GM19238 (cell line): ENCODE results near the gene LRRC3.

Source experiments
- DNase-seq: peaks from one replicate; pipeline ENCODE4 v3.0.0; 2011; ENCODE audit warnings: low spot score; ENCODE audit not compliant: insufficient read length

LRRC3 gene

GRCh38 chr21:44438531-44439210, 16.6 kb upstream of the LRRC3 start:
- DNase-seq = no peak

GRCh38 chr21:44439211-44439600, 16.1 kb upstream of the LRRC3 start:
- no peak for DNase-seq

GRCh38 chr21:44440241-44441040, 14.9 kb upstream of the LRRC3 start:
- DNase-seq = no peak

GRCh38 chr21:44441041-44441400, 14.3 kb upstream of the LRRC3 start:
- no peak for DNase-seq

GRCh38 chr21:44441581-44442265, 13.6 kb upstream of the LRRC3 start:
- DNase-seq = no peak

DNA sequence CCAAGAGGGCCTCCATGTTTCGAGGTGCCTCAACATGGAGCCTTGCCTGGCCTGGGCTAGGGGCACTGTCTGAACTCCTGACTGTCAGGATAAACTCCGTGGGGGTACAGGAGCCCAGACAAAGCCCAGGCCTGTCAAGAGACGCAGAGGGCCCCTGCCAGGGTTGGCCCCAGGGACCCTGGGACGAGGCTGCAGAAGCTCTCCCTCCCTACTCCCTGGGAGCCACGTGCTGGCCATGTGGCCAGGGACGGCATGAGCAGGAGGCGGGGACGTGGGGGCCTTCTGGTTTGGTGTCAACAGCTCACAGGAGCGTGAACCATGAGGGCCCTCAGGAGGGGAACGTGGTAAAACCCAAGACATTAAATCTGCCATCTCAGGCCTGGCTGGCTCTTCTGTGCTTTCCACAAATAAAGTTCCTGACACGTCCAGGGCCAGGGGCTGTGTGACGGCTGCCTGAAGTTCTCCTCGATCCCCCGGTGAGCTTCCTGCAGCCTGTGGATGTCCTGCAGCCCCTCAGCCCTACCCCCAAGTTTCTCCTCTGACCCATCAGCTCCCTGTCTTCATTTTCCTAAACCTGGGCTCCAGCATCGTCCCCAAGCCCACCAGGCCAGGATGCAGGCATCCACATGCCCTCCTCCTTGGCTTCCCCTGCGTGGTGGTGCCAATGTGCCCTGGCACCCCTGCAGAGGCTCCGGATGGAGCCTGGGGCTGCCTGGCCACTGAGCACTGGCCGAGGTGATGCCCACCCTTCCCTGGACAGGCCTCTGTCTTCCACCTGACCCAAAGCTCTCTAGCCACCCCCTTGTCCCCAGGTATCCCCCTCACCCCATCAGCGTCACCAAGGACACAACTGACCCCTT, 12.8 kb upstream of the LRRC3 start:
- DNase-seq = no peak

- no peak for DNase-seq
Measured at GRCh38 chr21:44443291-44443890, 11.9 kb upstream of the LRRC3 start.

DNA sequence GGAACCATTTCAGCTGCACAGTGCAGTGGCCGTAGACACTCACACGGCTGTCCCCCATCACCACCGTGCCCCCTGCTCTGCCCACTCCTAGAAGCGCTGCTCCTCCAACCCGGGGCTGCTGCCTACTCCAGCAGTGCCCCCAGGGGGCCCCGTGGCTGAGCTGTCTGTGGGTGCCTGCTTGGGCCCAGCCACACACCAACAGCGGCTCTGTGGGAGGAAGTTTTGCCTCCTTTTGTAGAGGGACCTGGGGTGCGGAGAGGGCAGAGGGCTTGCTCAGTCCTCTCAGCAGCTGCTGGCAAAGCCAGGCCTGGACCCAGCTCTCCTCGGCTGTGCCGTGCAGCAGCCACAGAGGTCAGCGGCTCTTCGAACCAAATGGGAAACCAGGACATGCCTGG, 11.4 kb upstream of the LRRC3 start:
- no peak for DNase-seq

DNA sequence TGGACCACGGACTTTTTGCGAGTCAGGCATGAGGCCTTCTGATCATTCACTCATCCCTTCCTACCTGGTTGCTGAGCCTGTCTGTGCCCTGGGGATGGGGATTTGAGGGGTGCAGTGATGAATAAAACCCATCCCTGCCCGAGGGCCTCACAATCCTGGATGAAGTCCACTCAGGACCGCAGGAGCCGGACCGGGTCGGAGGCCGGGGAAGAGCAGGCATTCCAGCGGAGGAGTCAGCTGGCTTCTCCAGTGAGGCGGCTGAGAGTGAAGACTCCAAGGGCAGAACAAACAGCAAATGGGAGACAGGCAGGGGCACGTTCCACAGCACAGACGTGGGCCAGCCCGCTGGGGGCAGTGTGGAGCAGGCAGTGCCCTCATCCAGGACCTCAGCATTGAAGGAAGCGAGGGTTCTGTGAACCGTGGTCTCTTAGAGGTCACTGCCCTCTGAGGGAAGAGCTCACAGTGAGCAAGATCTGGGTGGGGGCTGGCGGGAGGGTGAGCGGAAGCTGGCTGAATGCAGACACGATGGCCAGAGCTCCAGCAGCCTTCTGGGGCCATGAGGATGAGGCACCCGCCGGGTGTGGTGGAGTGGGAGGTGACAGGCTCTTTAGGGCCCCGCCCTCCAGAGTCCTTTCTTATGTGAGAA, 10.9 kb upstream of the LRRC3 start:
- DNase-seq = no peak

DNA sequence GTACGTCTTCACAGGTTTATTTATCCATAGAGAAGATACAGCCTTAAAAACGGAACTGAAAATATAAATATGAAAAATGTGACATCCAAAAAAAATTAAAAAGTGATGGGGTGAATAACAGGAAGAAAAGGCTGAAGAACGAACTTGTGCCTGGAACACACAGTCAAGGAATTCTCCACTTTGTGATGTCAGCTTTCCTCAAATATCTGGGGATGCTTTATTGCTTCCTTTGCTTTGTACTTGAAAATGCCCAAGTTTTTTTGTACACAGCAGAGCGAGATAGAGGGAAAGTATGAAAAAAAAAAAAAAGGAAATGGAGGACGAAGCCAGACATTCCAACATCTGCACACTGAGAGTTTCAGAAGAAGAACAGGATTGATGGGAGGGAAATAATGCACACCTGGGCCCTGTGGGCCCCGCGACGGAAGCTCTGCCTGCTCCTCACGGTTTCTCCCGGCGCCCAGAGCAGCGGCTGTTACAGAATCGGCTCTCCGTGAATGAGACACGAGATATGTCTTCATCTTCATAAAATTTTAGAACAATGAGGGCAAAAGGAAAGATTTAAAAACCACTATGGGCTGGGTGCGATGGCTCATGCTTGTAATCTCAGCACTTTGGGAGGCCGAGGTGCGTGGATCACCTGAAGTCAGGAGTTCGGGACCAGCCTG, 10.0 kb upstream of the LRRC3 start:
- no peak for DNase-seq

DNA sequence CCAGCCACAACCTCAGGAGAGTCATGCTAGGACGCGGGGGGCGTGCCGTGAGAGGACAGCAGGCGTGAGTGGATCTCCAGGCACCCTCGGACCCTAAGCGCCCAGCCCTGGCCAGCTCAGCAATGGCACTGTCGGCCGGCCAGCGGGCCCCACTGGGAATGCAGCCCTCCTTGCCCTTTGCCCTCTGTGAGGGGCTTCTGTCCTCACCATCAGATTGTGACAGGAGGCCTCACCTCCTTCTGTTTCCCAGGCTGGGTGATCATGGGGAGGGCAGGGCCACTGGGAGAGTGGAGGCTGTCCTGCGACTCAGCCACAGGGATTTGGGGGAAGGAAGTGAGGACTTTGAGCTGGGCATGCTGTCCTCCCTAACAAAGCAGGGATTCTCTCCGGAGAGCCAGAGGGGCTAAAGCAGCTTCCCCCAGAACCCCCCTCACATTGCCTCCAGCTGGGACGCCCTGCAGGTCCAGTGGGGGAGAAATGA, 6.6 kb upstream of the LRRC3 start:
- DNase-seq = no peak

GRCh38 chr21:44449473-44450363, 5.6 kb upstream of the LRRC3 start:
- no peak for DNase-seq

DNA sequence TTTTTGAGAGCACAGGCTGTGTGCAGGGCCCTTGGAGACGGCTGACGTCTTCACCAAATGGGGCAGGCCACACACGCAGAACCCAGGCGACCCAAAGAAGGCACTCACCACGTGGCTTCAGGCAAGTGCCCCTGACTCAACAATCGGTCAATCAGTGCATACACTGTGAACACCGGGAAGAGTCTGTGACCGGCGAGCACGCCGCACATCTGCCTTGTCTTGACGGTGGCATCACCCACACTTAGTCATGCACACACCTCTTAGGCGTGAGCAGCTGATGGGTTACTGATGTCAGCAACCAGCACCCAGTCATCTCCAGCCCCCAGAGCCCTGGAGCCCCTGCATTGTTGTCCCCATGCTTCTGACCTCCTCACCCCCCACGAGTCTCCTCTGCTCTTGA, 4.9 kb upstream of the LRRC3 start:
- DNase-seq = no peak

DNA sequence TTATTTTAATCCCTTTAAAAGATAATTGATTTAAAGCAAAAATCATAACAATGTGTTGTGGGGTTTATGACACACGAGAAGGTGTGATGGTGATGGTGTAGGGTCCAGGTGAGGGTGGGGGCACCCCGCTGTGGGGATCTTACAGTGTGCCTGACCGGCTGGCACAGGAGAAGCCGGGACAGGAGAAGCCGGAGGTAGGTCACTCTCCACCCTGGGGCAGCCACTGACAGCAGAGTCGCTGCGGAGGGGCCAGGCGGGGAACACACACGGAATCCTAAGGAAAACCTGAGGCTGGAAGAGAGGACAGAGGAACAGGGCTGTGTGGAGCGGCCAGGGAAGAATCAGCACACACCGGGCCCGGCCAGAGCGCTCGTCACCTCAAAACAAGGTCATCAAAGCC, 4.3 kb upstream of the LRRC3 start:
- no peak for DNase-seq

DNA sequence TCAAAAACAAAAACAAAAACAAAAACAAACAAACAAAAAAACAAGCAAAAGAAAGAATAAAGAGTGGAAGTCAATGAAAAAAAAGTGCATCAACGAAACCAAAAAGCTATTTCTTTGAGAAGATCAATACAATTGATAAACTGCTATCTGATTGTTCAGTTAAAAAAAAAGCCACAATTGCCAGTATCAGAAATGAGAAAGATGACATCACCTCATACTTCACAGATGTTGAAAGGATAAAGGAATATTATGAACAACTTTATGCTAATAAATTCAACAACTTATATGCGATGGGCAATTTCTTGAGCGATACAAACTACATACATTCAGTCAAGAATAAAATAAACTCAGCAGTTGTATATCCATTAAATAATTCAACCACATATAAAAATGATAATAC, 2.2 kb upstream of the LRRC3 start:
- no peak for DNase-seq

- no peak for DNase-seq
Measured at GRCh38 chr21:44454058-44454457, 1.3 kb upstream of the LRRC3 start.

- peak; percentile 67 for DNase-seq
Measured at GRCh38 chr21:44455524-44456213, 359 bp downstream of the LRRC3 start.

GRCh38 chr21:44456214-44456914, 1.1 kb downstream of the LRRC3 start:
- DNase-seq = no peak
